ENCODE results near the gene RND2. TPM values are rescaled to one million over a fixed set of nuclear protein-coding genes. Genes with fewer than 3 reads are reported as not detected.

The RND2 gene
- total and polyA plus RNA-seq, 2 of the 13 experiments (the other 11 are each of a cell fraction or from before 2014, with no cell fraction given) = 0.05 to 0.11 TPM

- TF ChIP-seq AKAP8 (CRISPR knock-in tag; IDR thresholded peaks at IDR 0.05) = no peak
- no peak for TF ChIP-seq ZNF816 (CRISPR knock-in tag; IDR thresholded peaks at IDR 0.05; ENCODE audit: borderline replicate concordance)
- no peak; the same call in 1 of the 2 replicates for TF ChIP-seq FOXK2 (IDR thresholded peaks at IDR 0.05)
- TF ChIP-seq MTF1 (CRISPR knock-in tag; IDR thresholded peaks at IDR 0.05) = no peak
- no peak for TF ChIP-seq IRX3 (CRISPR knock-in tag; IDR thresholded peaks at IDR 0.05; ENCODE audit: borderline replicate concordance, low read depth)
- peak; percentile 48; the same call in 1 of the 2 replicates for TF ChIP-seq ZKSCAN8 (CRISPR knock-in tag; IDR thresholded peaks at IDR 0.05; ENCODE audit: borderline replicate concordance)
- no peak for TF ChIP-seq E2F2 (CRISPR knock-in tag; IDR thresholded peaks at IDR 0.05; ENCODE audit: borderline replicate concordance)
- peak; percentile 85; the same call in 1 of the 2 replicates for TF ChIP-seq ZNF337 (CRISPR knock-in tag; IDR thresholded peaks at IDR 0.05; ENCODE audit: borderline replicate concordance, low read depth)
- TF ChIP-seq ZMYM2 (CRISPR knock-in tag; IDR thresholded peaks at IDR 0.05) = no peak
- TF ChIP-seq SAP130 (CRISPR knock-in tag; IDR thresholded peaks at IDR 0.05; ENCODE audit: low read depth) = peak; percentile 95
- no peak for TF ChIP-seq ZNF674 (CRISPR knock-in tag; IDR thresholded peaks at IDR 0.05; ENCODE audit: low read depth)
- no peak for TF ChIP-seq DBP (CRISPR knock-in tag; IDR thresholded peaks at IDR 0.05; ENCODE audit: not compliant biosample characterization)
- no peak for TF ChIP-seq ZSCAN20 (CRISPR knock-in tag; IDR thresholded peaks at IDR 0.05; ENCODE audit: borderline replicate concordance)
- TF ChIP-seq ZNF280B (CRISPR knock-in tag; IDR thresholded peaks at IDR 0.05; ENCODE audit: borderline replicate concordance) = peak; percentile 81; the same call in 1 of the 2 replicates
- TF ChIP-seq BORCS8-MEF2B (CRISPR knock-in tag; IDR thresholded peaks at IDR 0.05) = no peak
- TF ChIP-seq ZSCAN5A (CRISPR knock-in tag; IDR thresholded peaks at IDR 0.05; ENCODE audit: borderline replicate concordance) = no peak
- no peak for TF ChIP-seq ZNF136 (CRISPR knock-in tag; IDR thresholded peaks at IDR 0.05; ENCODE audit: low read depth)
- no peak for TF ChIP-seq ZNF354B (CRISPR knock-in tag; IDR thresholded peaks at IDR 0.05)
- TF ChIP-seq ZBTB20 (CRISPR knock-in tag; IDR thresholded peaks at IDR 0.05; ENCODE audit: borderline replicate concordance, low read depth) = no peak
- no peak for TF ChIP-seq ZNF562 (CRISPR knock-in tag; IDR thresholded peaks at IDR 0.05; ENCODE audit: borderline replicate concordance)
- TF ChIP-seq DDIT3 (CRISPR knock-in tag; IDR thresholded peaks at IDR 0.05) = no peak
- TF ChIP-seq TFE3 (CRISPR knock-in tag; IDR thresholded peaks at IDR 0.05) = no peak
Observed at GRCh38 chr17:43024407-43025289, at the start of gene RND2 (continued).

All from HepG2 (cell line).